GM18507 (cell line): Measurements from ENCODE around the gene PI3.

Experiments used
- DNase-seq: peaks from one replicate; pipeline ENCODE4 v3.0.0; 2011; ENCODE audit warnings: low read depth; ENCODE audit not compliant: insufficient read length; ENCODE audit errors: extremely low spot score
- FAIRE-seq: peaks from 2 replicates; lab custom pipeline; 2011; peaks lifted over from hg19 to GRCh38; lab: Jason Lieb, UNC

The PI3 gene

DNA sequence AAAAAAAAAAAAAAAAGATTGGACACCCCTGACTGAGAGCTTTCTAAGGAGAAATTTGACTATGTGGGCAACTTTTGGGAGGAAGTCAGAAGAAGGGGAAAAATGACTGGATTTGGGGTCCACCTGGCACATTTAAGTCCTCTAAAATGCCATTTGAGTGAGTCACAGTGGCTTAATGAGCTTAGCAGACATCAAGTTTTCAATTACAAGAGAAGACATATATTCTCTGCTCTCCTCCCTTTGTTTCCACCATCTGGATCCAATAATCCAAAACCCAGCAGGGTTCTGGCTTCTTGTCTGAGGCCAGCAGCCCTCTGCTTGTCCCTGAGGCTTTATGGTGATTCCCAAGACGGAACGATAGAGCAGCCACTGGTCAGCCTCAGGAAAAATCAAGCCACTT lies 6.9 kb downstream of the PI3 start:
- no peak for DNase-seq
- no peak for FAIRE-seq

- FAIRE-seq (no peak), DNase-seq (no peak)
Measured at GRCh38 chr20:45183084-45183483, 8.4 kb downstream of the PI3 start.

DNA sequence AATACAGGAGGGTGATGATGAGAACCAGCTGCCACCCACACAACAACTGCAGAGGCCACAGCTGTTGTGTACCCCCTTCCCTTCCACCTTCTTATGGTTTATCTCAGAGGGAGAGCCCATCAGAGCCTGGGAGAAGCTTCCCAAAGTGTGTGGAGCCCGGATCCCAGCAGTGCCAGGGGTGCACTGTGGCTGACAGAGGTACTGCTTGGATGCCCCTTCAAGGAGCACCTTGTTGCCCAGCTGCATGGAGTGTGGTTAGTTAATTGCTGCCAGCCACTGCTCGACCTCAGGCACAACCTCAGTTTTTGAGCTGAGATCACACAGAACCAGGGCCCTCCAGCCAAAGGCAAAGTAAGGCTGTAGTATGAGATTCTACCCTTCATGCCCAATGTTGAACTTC lies 13.0 kb downstream of the PI3 start:
- no peak for FAIRE-seq

DNA sequence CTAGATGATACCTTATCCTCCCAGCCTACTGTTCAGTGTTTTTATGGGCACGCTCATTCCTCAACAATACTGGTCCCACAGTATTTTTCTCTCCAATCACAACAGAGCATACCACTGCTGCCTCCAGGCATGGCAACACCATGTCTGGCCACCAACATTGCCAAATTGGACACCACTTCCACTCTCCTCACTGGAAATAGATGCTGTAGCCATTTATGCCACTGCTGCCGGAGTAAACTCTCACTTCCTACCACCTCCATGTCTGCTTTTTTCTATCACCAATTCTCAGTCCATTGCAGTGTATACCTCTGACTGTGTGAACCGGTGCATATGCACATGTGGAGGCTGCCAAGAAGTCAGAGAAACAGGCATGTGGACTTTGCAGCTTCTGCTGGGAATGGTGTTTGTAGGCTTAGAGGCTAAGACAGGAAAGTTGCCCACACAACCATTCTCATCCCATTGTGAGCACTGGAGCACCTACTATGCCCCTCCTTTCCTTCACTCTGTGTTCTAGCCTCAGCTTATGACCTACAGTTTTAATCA lies 14.4 kb downstream of the PI3 start:
- DNase-seq, result no peak
- FAIRE-seq, result no peak

More for the DNA sequence above, 13.0 kb downstream of the PI3 start:
- DNase-seq, result no peak

- no peak for FAIRE-seq
- no peak for DNase-seq
Measured at GRCh38 chr20:45189861-45190260, 15.2 kb downstream of the PI3 start.

DNA sequence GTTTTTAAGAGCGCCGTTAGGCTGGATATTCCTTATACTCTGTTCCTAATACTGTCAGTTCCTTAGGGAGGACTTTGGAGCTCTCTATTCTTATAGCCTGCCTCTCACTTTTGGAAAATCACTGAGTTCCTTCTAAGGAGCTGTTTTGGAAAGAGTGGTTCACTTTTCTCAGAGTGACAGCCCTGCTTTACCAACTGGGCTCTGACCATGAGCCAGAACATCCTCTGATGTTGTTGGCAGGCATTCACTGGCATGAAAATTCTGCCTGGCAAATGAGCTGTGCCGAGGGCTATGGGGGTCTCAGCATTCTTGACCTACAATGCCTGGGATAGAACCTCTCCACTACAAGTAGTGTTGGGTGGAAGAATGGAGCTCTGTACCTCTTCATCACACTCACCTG lies 17.2 kb downstream of the PI3 start:
- FAIRE-seq, result no peak
- DNase-seq, result no peak

GRCh38 chr20:45193331-45193730 lies 18.6 kb downstream of the PI3 start:
- no peak for FAIRE-seq

GRCh38 chr20:45206725-45207124 lies 32.0 kb downstream of the PI3 start, which contains the start of gene SEMG1:
Gene SEMG1 (plus strand): TSS chr20:45207033. CDS start chr20:45207054, 21 bp downstream.
- DNase-seq (no peak), FAIRE-seq (no peak)

More at GRCh38 chr20:45193331-45193730, 18.6 kb downstream of the PI3 start:
- no peak for DNase-seq

DNA sequence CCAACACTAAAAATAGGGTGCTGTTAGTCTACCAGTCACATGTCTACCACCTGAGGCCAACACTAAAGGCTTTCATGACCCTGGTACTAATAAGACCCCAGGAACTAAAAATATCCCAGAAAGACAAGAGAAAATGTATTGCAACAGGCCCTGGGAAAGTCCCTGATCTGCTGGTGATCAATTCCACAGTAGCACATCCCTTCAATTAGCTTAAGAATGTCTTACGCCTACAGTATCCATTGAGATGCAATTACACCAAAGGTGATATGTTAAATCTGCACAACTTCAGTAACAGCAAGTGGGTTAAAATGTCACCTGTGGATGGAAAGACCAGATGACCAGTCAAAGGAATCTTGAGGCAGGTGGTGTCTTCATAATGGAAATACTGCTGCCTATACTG lies 35.2 kb downstream of the PI3 start:
- no peak for DNase-seq
- no peak for FAIRE-seq

- FAIRE-seq, result no peak
- DNase-seq, result no peak
Measured at GRCh38 chr20:45211569-45212474, 37.1 kb downstream of the PI3 start.

- DNase-seq, result no peak
- FAIRE-seq, result no peak
Measured at GRCh38 chr20:45212836-45213235, 38.1 kb downstream of the PI3 start.

GRCh38 chr20:45218124-45218523 lies 43.4 kb downstream of the PI3 start:
- FAIRE-seq (no peak), DNase-seq (no peak)

- DNase-seq (no peak), FAIRE-seq (no peak)
Measured at GRCh38 chr20:45218636-45219035, 43.9 kb downstream of the PI3 start.

DNA sequence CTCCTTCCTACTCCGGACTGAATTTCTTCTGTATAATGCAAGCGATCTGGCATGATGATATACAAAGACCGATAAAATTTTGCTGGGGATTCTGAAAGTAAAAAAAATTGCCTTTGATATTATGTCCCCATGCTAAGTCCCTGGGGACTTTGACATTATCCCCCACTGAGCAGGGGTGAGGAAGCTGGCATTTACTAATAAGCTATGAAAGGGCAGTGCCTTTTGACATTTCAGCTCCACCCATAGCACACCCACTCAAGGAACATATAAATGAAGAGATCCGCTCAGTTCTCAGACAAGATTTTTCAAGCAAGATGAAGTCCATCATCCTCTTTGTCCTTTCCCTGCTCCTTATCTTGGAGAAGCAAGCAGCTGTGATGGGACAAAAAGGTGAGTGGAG lies 46.4 kb downstream of the PI3 start, which contains the start of gene SEMG2:
Gene SEMG2, plus strand, starts transcription at position 298 of the 400 bp plus-strand sequence. Its CDS starts 17 bp downstream, at position 315.
- DNase-seq, result no peak
- no peak for FAIRE-seq

- FAIRE-seq, result no peak
- DNase-seq, result no peak
Measured at GRCh38 chr20:45223136-45223535, 48.4 kb downstream of the PI3 start.
